H1 (cell line): ENCODE measurements around the gene ZNF423. TPM values are rescaled to one million over a fixed set of nuclear protein-coding genes. Genes with fewer than 3 reads are reported as not detected.
A peak's percentile ranks its signal among the peaks of the same experiment; 100 is the strongest.

Experiments used
- CTCF ChIA-PET: fragments of 300-600 bp; sonication (Branson Sonifier 250); formaldehyde crosslinking; loops from one replicate; lab custom pipeline; 2021; ENCODE audit not compliant: partially characterized antibody; lab: Charles Lee
- POLR2A ChIA-PET: fragments of 300-600 bp; sonication (Branson Sonifier 250); formaldehyde crosslinking; loops from one replicate; lab custom pipeline; 2021; ENCODE audit warnings: inconsistent platforms; ENCODE audit not compliant: partially characterized antibody; lab: Charles Lee
- DNase-seq, 2 experiments: peaks; one replicate each; pipeline versions ENCODE4 v3.0.0 to v3.0.0-alpha.2; 2010 to 2022; ENCODE audit warnings: low spot score in 2 of 2, low read depth in 1 of 2, mixed read lengths in 1 of 2
- FAIRE-seq: peaks from 2 replicates; lab custom pipeline; 2011; peaks lifted over from hg19 to GRCh38; lab: Jason Lieb, UNC
- H2AFZ ChIP-seq: 2 replicates; pipeline ENCODE4 v1.8.1; 2012; ENCODE audit warnings: low read length, inconsistent platforms
- H2AK5ac ChIP-seq: 2 replicates; pipeline ENCODE4 v1.6.1; 2013; ENCODE audit warnings: low read depth, low read length
- H2BK120ac ChIP-seq: replicated peaks from 2 replicates; pipeline ENCODE3; 2013; ENCODE audit warnings: low read depth, low read length, inconsistent platforms
- H2BK12ac ChIP-seq: 2 replicates; pipeline ENCODE4 v1.6.1; 2013; ENCODE audit warnings: low read depth, low read length
- H2BK15ac ChIP-seq: 2 replicates; pipeline ENCODE4 v1.6.1; 2013; ENCODE audit warnings: low read length
- H2BK20ac ChIP-seq: 2 replicates; pipeline ENCODE4 v1.6.1; 2013; ENCODE audit warnings: low read length
- H2BK5ac ChIP-seq: 2 replicates; pipeline ENCODE4 v1.6.1; 2013; ENCODE audit warnings: low read depth, low read length
- H3K14ac ChIP-seq: 2 replicates; pipeline ENCODE4 v1.6.1; 2013; ENCODE audit warnings: inconsistent platforms; ENCODE audit not compliant: insufficient read length
- H3K18ac ChIP-seq: 2 replicates; pipeline ENCODE4 v1.6.1; 2013; ENCODE audit warnings: low read length; ENCODE audit errors: extremely low read depth
- H3K23ac ChIP-seq: 2 replicates; pipeline ENCODE4 v1.6.1; 2013; ENCODE audit warnings: inconsistent platforms; ENCODE audit not compliant: insufficient read length
- H3K23me2 ChIP-seq: 2 replicates; pipeline ENCODE4 v1.6.1; 2013; ENCODE audit warnings: low read depth, low read length
- H3K27ac ChIP-seq: 2 replicates; pipeline ENCODE4 v1.6.1; 2011; ENCODE audit warnings: low read depth, low read length, inconsistent platforms
- H3K27me3 ChIP-seq, 4 experiments: replicated peaks in 1 of 4; 1 replicate in 1 of 4; 2 replicates in 3 of 4; pipeline versions ENCODE4 v1.6.1 to v1.8.1; 2011 to 2013; ENCODE audit warnings: low read length in 3 of 4, mild to moderate bottlenecking in 3 of 4, inconsistent platforms in 2 of 4, mixed read lengths in 2 of 4, moderate library complexity in 1 of 4; ENCODE audit not compliant: control insufficient read depth in 3 of 4, insufficient read depth in 3 of 4; ENCODE audit errors: extremely low read depth in 1 of 4
- H3K36me3 ChIP-seq, 4 experiments: 2 replicates each; pipeline versions ENCODE4 v1.6.1 to v1.8.1; 2011 to 2013; ENCODE audit warnings: mild to moderate bottlenecking in 4 of 4, low read length in 3 of 4, moderate library complexity in 2 of 4, control low read depth in 1 of 4, inconsistent platforms in 1 of 4; ENCODE audit not compliant: insufficient read depth in 4 of 4, control insufficient read depth in 2 of 4
- H3K4ac ChIP-seq: replicated peaks from 2 replicates; pipeline ENCODE3; 2013; ENCODE audit warnings: low read length, low read depth, mixed read lengths, inconsistent platforms; ENCODE audit not compliant: insufficient read length
- H3K4me1 ChIP-seq, 4 experiments: replicated peaks in 1 of 4; 1 replicate in 1 of 4; 2 replicates in 3 of 4; pipeline versions ENCODE4 v1.6.1 to v1.8.1; 2011 to 2013; ENCODE audit warnings: low read length in 3 of 4, inconsistent platforms in 2 of 4, mixed read lengths in 1 of 4; ENCODE audit not compliant: insufficient read depth in 4 of 4, control insufficient read depth in 3 of 4
- H3K4me2 ChIP-seq, 2 experiments: 2 replicates each; pipeline versions ENCODE4 v1.6.1 to v1.8.1; 2011 to 2013; ENCODE audit warnings: low read depth in 2 of 2, low read length in 2 of 2, control low read depth in 1 of 2, inconsistent platforms in 1 of 2, mild to moderate bottlenecking in 1 of 2; ENCODE audit not compliant: insufficient read depth in 1 of 2
- H3K4me3 ChIP-seq, 4 experiments: fragments of 200-600, 300-600 bp in 1 of 4; sonication (generic), shearing (Covaris generic), sonication (Bioruptor Twin) in 1 of 4; 2 replicates each; pipeline versions ENCODE4 v1.5.1 to v1.8.1; 2011 to 2016; ENCODE audit warnings: low read length in 4 of 4, low read depth in 3 of 4, control low read depth in 2 of 4, inconsistent platforms in 2 of 4, mild to moderate bottlenecking in 2 of 4, mixed read lengths in 1 of 4, moderate library complexity in 1 of 4; ENCODE audit not compliant: insufficient read depth in 2 of 4; ENCODE audit errors: extremely low read depth in 1 of 4
- H3K56ac ChIP-seq: replicated peaks from 2 replicates; pipeline ENCODE3; 2013; ENCODE audit warnings: low read depth, mild to moderate bottlenecking, mixed read lengths, low read length, inconsistent platforms; ENCODE audit not compliant: insufficient read length
- H3K79me1 ChIP-seq: 2 replicates; pipeline ENCODE4 v1.6.1; 2013; ENCODE audit warnings: low read depth, low read length, control low read depth
- H3K79me2 ChIP-seq, 2 experiments: 2 replicates each; pipeline versions ENCODE4 v1.6.1 to v1.8.1; 2012 to 2013; ENCODE audit warnings: low read length in 2 of 2, mild to moderate bottlenecking in 2 of 2, inconsistent platforms in 1 of 2; ENCODE audit not compliant: insufficient read depth in 2 of 2, control insufficient read depth in 1 of 2
- H3K9ac ChIP-seq, 4 experiments: replicated peaks in 1 of 4; 1 replicate in 1 of 4; 2 replicates in 3 of 4; pipeline versions ENCODE4 v1.6.1 to v1.8.1; 2011 to 2013; ENCODE audit warnings: low read depth in 3 of 4, low read length in 3 of 4, control low read depth in 2 of 4, mild to moderate bottlenecking in 2 of 4, moderate library complexity in 2 of 4, inconsistent platforms in 1 of 4; ENCODE audit errors: extremely low read depth in 1 of 4
- H3K9me3 ChIP-seq, 2 experiments: 2 replicates each; pipeline versions ENCODE4 v1.6.1 to v1.8.1; 2012 to 2013; ENCODE audit warnings: mild to moderate bottlenecking in 2 of 2, moderate library complexity in 2 of 2, control low read depth in 1 of 2, inconsistent platforms in 1 of 2, low read depth in 1 of 2, low read length in 1 of 2, mixed read lengths in 1 of 2; ENCODE audit not compliant: insufficient read depth in 2 of 2
- H4K20me1 ChIP-seq, 2 experiments: replicated peaks in 1 of 2; 2 replicates each; pipeline versions ENCODE3 to v1.8.1; 2011 to 2013; ENCODE audit warnings: inconsistent platforms in 2 of 2, low read length in 2 of 2, mild to moderate bottlenecking in 1 of 2; ENCODE audit not compliant: insufficient read depth in 2 of 2, control insufficient read depth in 1 of 2
- H4K5ac ChIP-seq: 2 replicates; pipeline ENCODE4 v1.6.1; 2013; ENCODE audit warnings: low read length, low read depth, mixed read lengths, inconsistent platforms; ENCODE audit not compliant: insufficient read length
- H4K8ac ChIP-seq: 2 replicates; pipeline ENCODE4 v1.8.0; 2013; ENCODE audit warnings: mild to moderate bottlenecking, moderate library complexity, low read length, inconsistent platforms; ENCODE audit not compliant: insufficient read depth; ENCODE audit errors: extremely low read depth
- H4K91ac ChIP-seq: replicated peaks from 2 replicates; pipeline ENCODE3; 2013; ENCODE audit warnings: low read length, mixed read lengths, inconsistent platforms; ENCODE audit not compliant: insufficient read length
- CBX5 ChIP-seq: fragments of 300-800, 300-1000 bp; sonication (generic); IDR thresholded peaks from 2 replicates; pipeline ENCODE4 v1.7.1; 2016; ENCODE audit warnings: antibody characterized with exemption, low read length, low read depth
- CBX8 ChIP-seq: fragments of 300-800, 300-1000 bp; sonication (generic); IDR thresholded peaks from 2 replicates; pipeline ENCODE4 v1.7.1; 2016; ENCODE audit warnings: low read depth, low read length, borderline replicate concordance
- CHD2 ChIP-seq: IDR thresholded peaks from 2 replicates; pipeline ENCODE4 v1.6.1; 2012; ENCODE audit warnings: low read length, improper control_type of control experiment
- EGR1 ChIP-seq: IDR thresholded peaks from 2 replicates; pipeline ENCODE4 v1.6.1; 2011; ENCODE audit warnings: low read depth, low read length, borderline replicate concordance
- KDM4A ChIP-seq: IDR thresholded peaks from one replicate; pipeline ENCODE4 v1.7.1; 2012; ENCODE audit warnings: low read depth, mild to moderate bottlenecking, moderate library complexity, low read length, inconsistent platforms; ENCODE audit not compliant: severe bottlenecking
- NANOG ChIP-seq: IDR thresholded peaks from 2 replicates; pipeline ENCODE4 v1.6.1; 2011; ENCODE audit warnings: low read length, low read depth, mild to moderate bottlenecking, inconsistent platforms; ENCODE audit not compliant: insufficient read depth, poor library complexity, severe bottlenecking
- RAD21 ChIP-seq, 2 experiments: IDR thresholded peaks in 1 of 2; conservative IDR thresholded peaks in 1 of 2; 2 replicates each; pipeline ENCODE4 v1.6.1; 2011; ENCODE audit warnings: low read depth in 2 of 2, low read length in 2 of 2, improper control_type of control experiment in 1 of 2, inconsistent platforms in 1 of 2, mild to moderate bottlenecking in 1 of 2, moderate library complexity in 1 of 2
- RBBP5 ChIP-seq: IDR thresholded peaks from 2 replicates; pipeline ENCODE4 v1.7.1; 2012; ENCODE audit warnings: low read depth, mild to moderate bottlenecking, inconsistent platforms, low read length, moderate library complexity, borderline replicate concordance
- RFX5 ChIP-seq: IDR thresholded peaks from 2 replicates; pipeline ENCODE4 v1.6.1; 2011; ENCODE audit warnings: low read depth, low read length, improper control_type of control experiment, borderline replicate concordance
- RNF2 ChIP-seq: fragments of 200-900, 300-1000 bp; sonication (generic); IDR thresholded peaks from 2 replicates; pipeline ENCODE4 v1.7.1; 2016; ENCODE audit warnings: borderline replicate concordance, low read depth, mild to moderate bottlenecking, antibody characterized with exemption, low read length; ENCODE audit not compliant: poor library complexity, severe bottlenecking; ENCODE audit errors: missing control alignments
- SAP30 ChIP-seq: fragments of 300-600 bp; sonication (generic); IDR thresholded peaks from 2 replicates; pipeline ENCODE4 v1.7.1; 2012; ENCODE audit warnings: low read length, moderate library complexity, mild to moderate bottlenecking, inconsistent platforms; ENCODE audit not compliant: insufficient read depth, insufficient replicate concordance
- TCF12 ChIP-seq: IDR thresholded peaks from 2 replicates; pipeline ENCODE4 v1.6.1; 2011; ENCODE audit warnings: low read depth, mild to moderate bottlenecking, low read length
- YY1 ChIP-seq: IDR thresholded peaks from 2 replicates; pipeline ENCODE4 v1.6.1; 2011; ENCODE audit warnings: low read depth, mild to moderate bottlenecking, low read length
- WGBS, 2 experiments: shearing (Covaris generic) in 1 of 2; methylation state at CpG; one replicate each; pipeline versions ENCODE4 v1.1.6 to v1.1.7; 2013 to 2015; ENCODE audit warnings: low lambda C conversion rate in 2 of 2, mixed read lengths in 2 of 2, inconsistent platforms in 1 of 2, low coverage in 1 of 2, missing lambda C conversion rate in 1 of 2; ENCODE audit not compliant: insufficient replicate concordance in 2 of 2, insufficient coverage in 1 of 2, insufficient read length in 1 of 2; ENCODE audit errors: extremely low coverage in 1 of 2, missing lambda C conversion rate in 1 of 2; 5-methylcytosine and 5-hydroxymethylcytosine counted together
- polyA plus RNA-seq, 7 experiments: library from polyadenylated mRNA; depleted of rRNA in 3 of 7; stranded (reverse) in 5 of 7; unstranded in 2 of 7; fragments of >200 nt in 5 of 7; fragments of 200-250 nt in 2 of 7; gene quantifications; 1 replicate in 5 of 7; 2 replicates in 1 of 7; 4 replicates in 1 of 7; pipeline versions ENCODE4 v1.2.1 to v1.2.3, GENCODE V29; 2011 to 2013; ENCODE audit warnings: missing spikeins in 2 of 7, mixed read lengths in 2 of 7
- total RNA-seq: library from RNA; stranded (reverse); fragmentation: NEBNext Ultra II Directional; extraction: Animal tissue kit (Norgen Biotek cat#: 25700); gene quantifications from 2 replicates; pipeline ENCODE4 v1.2.1, GENCODE V29; 2021

Gene ZNF423
- total and polyA plus RNA-seq, 2 of the 8 experiments (the other 6 are each of a cell fraction or from before 2014, with no cell fraction given), result 38.2 to 52.3 TPM

DNA sequence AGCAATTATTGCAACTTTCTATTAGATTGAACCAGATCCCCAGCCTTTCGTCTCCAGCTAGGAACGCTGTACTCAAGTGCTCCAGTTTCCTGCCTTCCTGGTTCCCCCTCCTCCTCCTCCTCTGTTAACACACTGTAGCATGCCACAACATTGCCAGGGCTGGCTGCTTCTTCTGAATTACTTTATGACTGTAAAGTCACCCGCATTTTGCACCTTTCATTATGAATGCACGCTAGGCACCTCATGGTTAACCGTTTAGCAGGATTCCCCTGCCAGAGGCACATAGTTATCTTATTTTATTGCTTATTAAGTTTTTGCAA, 4.5 kb downstream of the ZNF423 start:
- DNase-seq, result no peak
- no peak overlapping the region for H3K56ac ChIP-seq
- CTCF ChIA-PET, result interaction anchor here (1.1 to 3.6 kb wide), 3 partner anchors 11 to 131 kb away, joined by 3 to 13 read pairs (median 3); no protein-coding TSS in a partner anchor
- POLR2A ChIA-PET, result interaction anchor here (1.1 to 1.5 kb wide), 4 partner anchors 7 to 77 kb away, joined by 3 to 4 read pairs (median 3); no protein-coding TSS in a partner anchor
- peaks cover 14 to 38% (median 29%) of the 10 kb centered on the region in 4 experiments for H3K4me1 ChIP-seq
- no peak overlapping the region for H4K91ac ChIP-seq
- no peak overlapping the region for H3K4ac ChIP-seq
- peak; percentile 24 for FAIRE-seq
- no peak overlapping the region for H2AK5ac ChIP-seq
- H3K4me2 ChIP-seq, result peak overlapping the region in 1 of 2 experiments; percentile 36; a peak in 2 of 4 replicates
- no peak overlapping the region for H3K27ac ChIP-seq
- no peak overlapping the region for H2BK15ac ChIP-seq
- H3K9ac ChIP-seq, result no peak overlapping the region
- H2BK12ac ChIP-seq, result no peak overlapping the region
- H3K4me3 ChIP-seq, result no peak overlapping the region
- H2BK120ac ChIP-seq, result no peak overlapping the region
- H2BK20ac ChIP-seq, result no peak overlapping the region
- peaks cover 23% of the 10 kb centered on the region for H3K79me1 ChIP-seq
- no peak overlapping the region for H3K23ac ChIP-seq
- H3K18ac ChIP-seq, result no peak overlapping the region
- no peak overlapping the region for H3K14ac ChIP-seq
- no peak overlapping the region for H4K8ac ChIP-seq
- H4K5ac ChIP-seq, result no peak overlapping the region
- H2BK5ac ChIP-seq, result no peak overlapping the region
- WGBS, 2 experiments, result 75% methylated on average over 5 of the region's 5 CpGs; no CpG with 5 or more reads in 1 of the 2 experiments
- peaks cover 6% of the 10 kb centered on the region; the same call in 1 of the 2 replicates for H3K23me2 ChIP-seq
- H4K20me1 ChIP-seq, result peaks cover 32 to 34% of the 10 kb centered on the region in 2 experiments
- no peaks in the 10 kb centered on the region for H3K9me3 ChIP-seq
- TF ChIP-seq EGR1 (no peak), NANOG (no peak), YY1 (no peak), SAP30 (no peak), CBX5 (no peak), RNF2 (no peak), RAD21 (IDR thresholded peaks at IDR 0.05 in 1 of 2, conservative IDR thresholded peaks at IDR 0.05 in 1 of 2; ENCODE audit: low read depth in 2 of 2, low read length in 2 of 2) (no peak), KDM4A (no peak), CHD2 (no peak), RFX5 (no peak), RBBP5 (no peak), TCF12 (no peak), CBX8 (no peak)
- no peaks in the 10 kb centered on the region for H3K27me3 ChIP-seq
- no peak overlapping the region for H2AFZ ChIP-seq
- H3K36me3 ChIP-seq, result no peaks in the 10 kb centered on the region
- H3K79me2 ChIP-seq, result peaks cover 20 to 83% of the 10 kb centered on the region in 2 experiments
